PC-9 (cell line): Measurements from ENCODE around the gene CYFIP2. TPM values are rescaled to one million over a fixed set of nuclear protein-coding genes. Genes with fewer than 3 reads are reported as not detected.

Source experiments
- BruUV-seq: library from RNA; stranded (reverse); fragments of 400-500 nt; replicated peaks from 2 replicates; lab custom pipeline; 2021; lab: Mats Ljungman, UMichigan
- CTCF ChIA-PET: fragments of 300-600 bp; sonication (Branson Sonifier 250); formaldehyde crosslinking; loops from one replicate; lab custom pipeline; 2022; ENCODE audit warnings: antibody characterized with exemption; lab: Charles Lee
- POLR2A ChIA-PET: fragments of 300-600 bp; sonication (Branson Sonifier 250); formaldehyde crosslinking; loops from one replicate; lab custom pipeline; 2022; ENCODE audit warnings: antibody characterized with exemption; ENCODE audit not compliant: unreplicated experiment; lab: Charles Lee
- DNase-seq, 2 experiments: peaks; one replicate each; pipeline versions ENCODE4 v3.0.0 to v3.0.0-alpha.2; 2015 to 2022; ENCODE audit warnings: mixed read lengths in 1 of 2
- H2AFZ ChIP-seq: fragments of 200-600 bp; sonication (generic); 2 replicates; pipeline ENCODE4 v1.8.1; 2017; ENCODE audit warnings: antibody characterized with exemption
- H3F3A ChIP-seq: fragments of 200-600 bp; sonication (generic); 2 replicates; pipeline ENCODE4 v1.8.1; 2017; ENCODE audit warnings: antibody characterized with exemption, mild to moderate bottlenecking, low read depth; ENCODE audit not compliant: insufficient read depth
- H3K27ac ChIP-seq: fragments of 200-600 bp; sonication (generic); 2 replicates; pipeline ENCODE4 v1.6.1; 2016; ENCODE audit warnings: mixed run types
- H3K27me3 ChIP-seq: fragments of 200-600 bp; sonication (generic); 2 replicates; pipeline ENCODE4 v1.6.1; 2016; ENCODE audit warnings: low read depth, mixed run types; ENCODE audit not compliant: insufficient read depth
- H3K36me3 ChIP-seq: fragments of 200-600 bp; sonication (generic); 2 replicates; pipeline ENCODE4 v1.6.1; 2016; ENCODE audit warnings: low read depth, mixed run types
- H3K4me1 ChIP-seq: fragments of 200-600 bp; sonication (generic); replicated peaks from 2 replicates; pipeline ENCODE4 v1.6.1; 2016; ENCODE audit warnings: mixed run types; ENCODE audit not compliant: insufficient read depth
- H3K4me2 ChIP-seq: fragments of 200-600 bp; sonication (generic); 2 replicates; pipeline ENCODE4 v1.6.1; 2017; ENCODE audit warnings: mixed run types
- H3K4me3 ChIP-seq: fragments of 200-600 bp; sonication (generic); 2 replicates; pipeline ENCODE4 v1.6.1; 2016; ENCODE audit warnings: mixed run types
- H3K79me2 ChIP-seq: fragments of 200-600 bp; sonication (generic); 2 replicates; pipeline ENCODE4 v1.6.1; 2017; ENCODE audit warnings: low read depth, mixed run types
- H3K9me2 ChIP-seq: fragments of 200-600 bp; sonication (generic); 2 replicates; pipeline ENCODE4 v1.8.1; 2017; ENCODE audit warnings: mild to moderate bottlenecking; ENCODE audit not compliant: insufficient read depth
- H3K9me3 ChIP-seq: fragments of 200-600 bp; sonication (generic); 2 replicates; pipeline ENCODE4 v1.8.1; 2016; ENCODE audit warnings: low read depth; ENCODE audit not compliant: insufficient read depth
- H4K20me1 ChIP-seq: fragments of 200-600 bp; sonication (generic); 2 replicates; pipeline ENCODE4 v1.8.1; 2017; ENCODE audit not compliant: insufficient read depth
- CTCF ChIP-seq: fragments of 200-600 bp; sonication (generic); conservative IDR thresholded peaks from 2 replicates; pipeline ENCODE4 v1.6.1; 2017; ENCODE audit warnings: mixed run types, antibody characterized with exemption, mild to moderate bottlenecking, moderate library complexity
- EZH2 ChIP-seq: fragments of 200-600 bp; sonication (generic); IDR thresholded peaks from 2 replicates; pipeline ENCODE4 v1.8.0; 2017; ENCODE audit warnings: antibody characterized with exemption, low read depth
- intact Hi-C: fragments of 100-400 bp; cut with micrococcal nuclease; formaldehyde crosslinking; loops from one replicate; pipeline ENCODE4 v1.10.0; 2022; ENCODE audit not compliant: unreplicated experiment
- total RNA-seq: library from RNA; stranded (reverse); gene quantifications from 2 replicates; pipeline ENCODE4 v1.2.3, GENCODE V29; 2021

The CYFIP2 gene
- total RNA-seq, 1 experiment from 2014 or later: not detected

DNA sequence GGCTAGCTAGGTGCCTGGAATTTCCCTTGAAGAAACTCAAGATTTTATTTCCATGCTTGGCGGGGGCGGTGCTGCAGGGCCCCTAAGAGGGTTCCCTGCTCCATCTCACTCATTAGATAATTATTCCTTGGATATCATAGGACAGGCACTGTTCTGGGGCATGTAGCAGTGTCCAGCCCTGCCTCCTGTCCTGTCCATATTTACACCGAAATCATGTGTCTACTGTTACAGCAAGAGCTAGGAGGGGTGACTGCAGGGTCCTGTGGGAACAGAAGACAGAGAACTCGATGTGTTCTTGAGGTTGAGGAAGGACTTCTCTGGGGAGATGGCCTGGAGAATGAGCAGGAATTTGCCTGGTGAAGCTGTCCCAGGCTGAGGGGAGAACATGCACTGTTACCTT, 96.6 kb downstream of the CYFIP2 start:
- intact Hi-C loops: no loop called here
- no peaks in the 10 kb centered on the region for H3K27me3 ChIP-seq
- H4K20me1 ChIP-seq: no peaks in the 10 kb centered on the region
- no TSS peak for BruUV-seq
- H3K4me1 ChIP-seq: no peaks in the 10 kb centered on the region
- H3F3A ChIP-seq: no peaks in the 10 kb centered on the region
- H3K4me3 ChIP-seq: no peak overlapping the region
- no peak for TF ChIP-seq CTCF
- no peak for TF ChIP-seq EZH2
- H3K9me2 ChIP-seq: no peaks in the 10 kb centered on the region
- DNase-seq: no peak
- H3K79me2 ChIP-seq: no peaks in the 10 kb centered on the region
- ChIA-PET CTCF (interaction anchor here (0.6 kb wide), 1 partner anchor 13 kb away, joined by 3 read pairs; no protein-coding TSS in a partner anchor), POLR2A (interaction anchor here (0.7 kb wide), 1 partner anchor 386 kb away, joined by 3 read pairs; no protein-coding TSS in a partner anchor)
- H3K27ac ChIP-seq: no peak overlapping the region
- no peak overlapping the region for H3K4me2 ChIP-seq
- no peaks in the 10 kb centered on the region for H3K36me3 ChIP-seq
- no peaks in the 10 kb centered on the region for H3K9me3 ChIP-seq
- H2AFZ ChIP-seq: no peak overlapping the region

DNA sequence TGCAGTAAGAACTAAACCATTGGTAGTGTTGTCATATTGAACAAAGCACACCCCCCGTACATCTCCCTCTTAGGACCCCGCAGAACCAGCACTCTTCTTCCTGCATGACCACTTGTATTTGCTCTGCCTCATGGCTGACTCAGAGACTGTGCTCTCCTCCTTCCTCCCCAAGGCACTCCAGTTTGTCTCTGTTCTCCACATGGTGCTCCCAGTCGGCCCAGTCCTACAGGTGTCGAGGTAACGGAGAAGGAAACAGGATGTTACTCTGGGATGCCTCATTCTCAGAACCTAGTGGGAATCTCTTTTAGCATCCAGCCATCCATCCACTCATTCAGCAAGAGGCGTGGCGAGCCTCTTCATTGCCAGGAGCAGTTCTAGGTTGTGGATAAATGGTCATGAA, 97.1 kb downstream of the CYFIP2 start:
- Histone ChIP-seq H3K4me3 (no peak overlapping the region), H3K4me2 (no peak overlapping the region), H3K79me2 (no peaks in the 10 kb centered on the region), H3K27ac (no peak overlapping the region), H3K27me3 (no peaks in the 10 kb centered on the region), H4K20me1 (no peaks in the 10 kb centered on the region), H2AFZ (no peak overlapping the region), H3K9me2 (no peaks in the 10 kb centered on the region), H3K4me1 (no peaks in the 10 kb centered on the region), H3K9me3 (no peaks in the 10 kb centered on the region), H3K36me3 (no peaks in the 10 kb centered on the region), H3F3A (no peaks in the 10 kb centered on the region)
- TF ChIP-seq EZH2: no peak
- no peak for TF ChIP-seq CTCF
- DNase-seq: no peak
- no TSS peak for BruUV-seq
- ChIA-PET CTCF (no interaction called here), POLR2A (interaction anchor here (0.7 kb wide), 1 partner anchor 386 kb away, joined by 3 read pairs; no protein-coding TSS in a partner anchor)
- intact Hi-C loops: no loop called here

DNA sequence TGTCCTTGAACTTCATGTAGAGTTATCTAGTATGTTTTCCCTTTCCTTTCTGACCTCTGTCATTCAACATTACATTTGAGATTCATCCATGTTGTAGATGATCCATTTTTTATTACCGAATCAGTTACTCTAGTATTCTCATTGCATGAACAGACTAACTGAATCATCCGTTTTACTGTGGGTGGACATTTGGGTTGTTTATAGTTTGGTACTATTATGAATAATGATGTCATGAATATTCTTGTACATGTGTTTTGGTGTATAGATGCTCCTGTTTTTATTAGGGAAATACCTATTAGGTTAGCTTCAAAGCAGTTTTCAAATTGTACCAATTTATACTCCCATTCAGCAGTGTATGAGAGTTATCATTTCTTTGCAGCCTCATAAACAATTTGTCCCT, 99.8 kb downstream of the CYFIP2 start:
- intact Hi-C loops: loop anchor here (1.0 kb wide), 3 partner anchors 112 to 378 kb away; partner anchors contain the start of gene LSM11
- no peak for TF ChIP-seq CTCF
- TF ChIP-seq EZH2: no peak
- POLR2A ChIA-PET: no interaction called here

More for the DNA sequence above, 99.8 kb downstream of the CYFIP2 start:
- Histone ChIP-seq H3K27me3 (no peaks in the 10 kb centered on the region), H3K9me3 (no peaks in the 10 kb centered on the region), H3F3A (no peaks in the 10 kb centered on the region), H4K20me1 (no peaks in the 10 kb centered on the region), H3K27ac (no peak overlapping the region), H3K4me3 (no peak overlapping the region), H3K9me2 (no peaks in the 10 kb centered on the region), H3K36me3 (no peaks in the 10 kb centered on the region), H3K4me1 (no peaks in the 10 kb centered on the region), H3K4me2 (no peak overlapping the region), H3K79me2 (no peaks in the 10 kb centered on the region), H2AFZ (no peak overlapping the region)
- CTCF ChIA-PET: no interaction called here
- no TSS peak for BruUV-seq
- DNase-seq: no peak
